Stomach smooth muscle (tissue), 2 donors: ENCODE results near the gene PDE10A.
"Not testable (repeated sequence)": the region's sequence is repeated elsewhere in the genome, so short reads cannot be mapped to it uniquely, and the experiment has no call there.

Experiments used
- H3K27ac ChIP-seq: one replicate; pipeline ENCODE4 v1.7.0; 2013; ENCODE audit warnings: mild to moderate bottlenecking, low read length, inconsistent platforms
- H3K27me3 ChIP-seq, 2 donors: one replicate each; pipeline ENCODE4 v1.7.0; 2013; ENCODE audit warnings: low read length in 2 of 2; ENCODE audit not compliant: insufficient read depth in 2 of 2, control insufficient read depth in 1 of 2
- H3K36me3 ChIP-seq, 2 donors: one replicate each; pipeline ENCODE4 v1.7.0; 2013; ENCODE audit warnings: low read length in 2 of 2; ENCODE audit not compliant: control insufficient read depth in 2 of 2, insufficient read depth in 2 of 2
- H3K4me1 ChIP-seq: one replicate; pipeline ENCODE4 v1.7.0; 2013; ENCODE audit warnings: low read length; ENCODE audit not compliant: control insufficient read depth, insufficient read depth
- H3K4me3 ChIP-seq, 2 donors: one replicate each; pipeline ENCODE4 v1.7.0; 2013; ENCODE audit warnings: low read length in 2 of 2
- H3K9ac ChIP-seq, 2 donors: one replicate each; pipeline ENCODE4 v1.7.0; 2013; ENCODE audit warnings: low read length in 2 of 2, mild to moderate bottlenecking in 1 of 2
- H3K9me3 ChIP-seq, 2 donors: one replicate each; pipeline ENCODE4 v1.7.0; 2013; ENCODE audit warnings: low read length in 2 of 2; ENCODE audit not compliant: control insufficient read depth in 2 of 2
- donor health status: healthy.
- donor health status: Pancreatic carcinoma.

Gene PDE10A

GRCh38 chr6:165571068-165571682, 91.9 kb downstream of the PDE10A start:
- H3K9ac ChIP-seq, result no peak overlapping the region
- H3K27me3 ChIP-seq, result no peaks in the 10 kb centered on the region
- no peaks in the 10 kb centered on the region for H3K4me1 ChIP-seq
- H3K9me3 ChIP-seq, result no peaks in the 10 kb centered on the region
- no peaks in the 10 kb centered on the region for H3K36me3 ChIP-seq
- H3K4me3 ChIP-seq, result no peak overlapping the region
- H3K27ac ChIP-seq, result no peak overlapping the region

GRCh38 chr6:165568326-165568725, 94.7 kb downstream of the PDE10A start:
- H3K27ac ChIP-seq, result no peak overlapping the region
- no peaks in the 10 kb centered on the region for H3K27me3 ChIP-seq
- no peak overlapping the region for H3K9ac ChIP-seq
- H3K4me1 ChIP-seq, result no peaks in the 10 kb centered on the region
- H3K36me3 ChIP-seq, result no peaks in the 10 kb centered on the region
- no peak overlapping the region for H3K4me3 ChIP-seq
- H3K9me3 ChIP-seq, result no peaks in the 10 kb centered on the region

- H3K27me3 ChIP-seq, result no peaks in the 10 kb centered on the region
- H3K9ac ChIP-seq, result no peak overlapping the region
- H3K36me3 ChIP-seq, result no peaks in the 10 kb centered on the region
These were observed 96.8 kb downstream of the PDE10A start for GRCh38 chr6:165566088-165566828.

GRCh38 chr6:165562421-165563090, 100.5 kb downstream of the PDE10A start:
- Histone ChIP-seq H3K27me3 (no peaks in the 10 kb centered on the region), H3K4me3 (no peak overlapping the region), H3K27ac (no peak overlapping the region), H3K36me3 (no peaks in the 10 kb centered on the region), H3K9ac (no peak overlapping the region), H3K4me1 (no peaks in the 10 kb centered on the region), H3K9me3 (no peaks in the 10 kb centered on the region)

More at GRCh38 chr6:165566088-165566828, 96.8 kb downstream of the PDE10A start:
- Histone ChIP-seq H3K4me1 (no peaks in the 10 kb centered on the region), H3K4me3 (no peak overlapping the region), H3K9me3 (no peaks in the 10 kb centered on the region), H3K27ac (no peak overlapping the region)

- Histone ChIP-seq H3K27ac (no peak overlapping the region), H3K36me3 (no peaks in the 10 kb centered on the region), H3K27me3 (no peaks in the 10 kb centered on the region), H3K9me3 (no peaks in the 10 kb centered on the region), H3K4me3 (no peak overlapping the region), H3K9ac (no peak overlapping the region), H3K4me1 (no peaks in the 10 kb centered on the region)
These were observed 103.4 kb downstream of the PDE10A start for GRCh38 chr6:165559632-165560031.

- H3K4me3 ChIP-seq, H3K9ac ChIP-seq: not testable (repeated sequence)
These were observed 104.9 kb downstream of the PDE10A start for GRCh38 chr6:165558097-165558496.

GRCh38 chr6:165557674-165558073, 105.4 kb downstream of the PDE10A start:
- no peaks in the 10 kb centered on the region for H3K27me3 ChIP-seq
- H3K4me3 ChIP-seq, result no peak overlapping the region
- H3K4me1 ChIP-seq, result no peaks in the 10 kb centered on the region
- no peak overlapping the region for H3K27ac ChIP-seq
- H3K9ac ChIP-seq, result no peak overlapping the region
- no peaks in the 10 kb centered on the region for H3K36me3 ChIP-seq
- no peaks in the 10 kb centered on the region for H3K9me3 ChIP-seq

More at GRCh38 chr6:165558097-165558496, 104.9 kb downstream of the PDE10A start:
- not testable (repeated sequence) for H3K27ac ChIP-seq, H3K27me3 ChIP-seq, H3K4me1 ChIP-seq, H3K36me3 ChIP-seq, H3K9me3 ChIP-seq

GRCh38 chr6:165556116-165556843, 106.8 kb downstream of the PDE10A start:
- no peak overlapping the region for H3K4me3 ChIP-seq
- no peaks in the 10 kb centered on the region for H3K4me1 ChIP-seq
- H3K9ac ChIP-seq, result no peak overlapping the region

GRCh38 chr6:165554644-165555043, 108.4 kb downstream of the PDE10A start:
- not testable (repeated sequence) for H3K9ac ChIP-seq, H3K27ac ChIP-seq, H3K9me3 ChIP-seq, H3K4me3 ChIP-seq, H3K36me3 ChIP-seq, H3K4me1 ChIP-seq, H3K27me3 ChIP-seq

More at GRCh38 chr6:165556116-165556843, 106.8 kb downstream of the PDE10A start:
- Histone ChIP-seq H3K9me3 (no peaks in the 10 kb centered on the region), H3K27ac (no peak overlapping the region), H3K36me3 (no peaks in the 10 kb centered on the region), H3K27me3 (no peaks in the 10 kb centered on the region)

- H3K27me3 ChIP-seq, result no peaks in the 10 kb centered on the region
- H3K27ac ChIP-seq, result no peak overlapping the region
- H3K9me3 ChIP-seq, result no peaks in the 10 kb centered on the region
- no peak overlapping the region for H3K4me3 ChIP-seq
- no peaks in the 10 kb centered on the region for H3K36me3 ChIP-seq
- no peak overlapping the region for H3K9ac ChIP-seq
- H3K4me1 ChIP-seq, result no peaks in the 10 kb centered on the region
These were observed 110.7 kb downstream of the PDE10A start for GRCh38 chr6:165552248-165552736.
